ENCODE measurements around the gene ITPKC.

ITPKC gene

DNA sequence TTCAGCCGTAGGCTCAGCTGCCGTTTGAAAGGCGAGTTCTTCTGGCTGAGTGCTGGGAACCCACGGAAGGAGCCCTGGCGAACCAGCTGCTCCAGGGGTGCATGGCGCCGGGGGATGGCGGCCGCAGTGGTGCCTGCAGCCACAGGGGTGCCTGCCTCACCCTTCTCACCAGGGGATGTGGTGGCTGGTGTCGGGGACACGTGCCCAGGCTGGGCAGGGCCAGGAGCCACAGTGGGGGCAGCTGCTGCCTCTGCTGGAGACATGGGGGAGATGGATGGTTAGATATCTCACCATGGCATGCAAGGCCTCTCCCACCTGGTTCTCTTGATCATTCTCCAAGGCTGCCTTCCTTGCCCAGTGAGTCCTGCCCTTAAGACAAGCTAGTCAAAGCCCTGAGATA lies 43.5 kb upstream of the ITPKC start:
- TF ChIP-seq, protein P1, sequence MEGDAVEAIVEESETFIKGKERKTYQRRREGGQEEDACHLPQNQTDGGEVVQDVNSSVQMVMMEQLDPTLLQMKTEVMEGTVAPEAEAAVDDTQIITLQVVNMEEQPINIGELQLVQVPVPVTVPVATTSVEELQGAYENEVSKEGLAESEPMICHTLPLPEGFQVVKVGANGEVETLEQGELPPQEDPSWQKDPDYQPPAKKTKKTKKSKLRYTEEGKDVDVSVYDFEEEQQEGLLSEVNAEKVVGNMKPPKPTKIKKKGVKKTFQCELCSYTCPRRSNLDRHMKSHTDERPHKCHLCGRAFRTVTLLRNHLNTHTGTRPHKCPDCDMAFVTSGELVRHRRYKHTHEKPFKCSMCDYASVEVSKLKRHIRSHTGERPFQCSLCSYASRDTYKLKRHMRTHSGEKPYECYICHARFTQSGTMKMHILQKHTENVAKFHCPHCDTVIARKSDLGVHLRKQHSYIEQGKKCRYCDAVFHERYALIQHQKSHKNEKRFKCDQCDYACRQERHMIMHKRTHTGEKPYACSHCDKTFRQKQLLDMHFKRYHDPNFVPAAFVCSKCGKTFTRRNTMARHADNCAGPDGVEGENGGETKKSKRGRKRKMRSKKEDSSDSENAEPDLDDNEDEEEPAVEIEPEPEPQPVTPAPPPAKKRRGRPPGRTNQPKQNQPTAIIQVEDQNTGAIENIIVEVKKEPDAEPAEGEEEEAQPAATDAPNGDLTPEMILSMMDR (IDR thresholded peaks at IDR 0.05; ENCODE audit: borderline replicate concordance, insufficient read depth, low read depth, low read length): no peak
- H3K4me3 ChIP-seq (ENCODE audit: low read depth, low read length): no peak overlapping the region

DNA sequence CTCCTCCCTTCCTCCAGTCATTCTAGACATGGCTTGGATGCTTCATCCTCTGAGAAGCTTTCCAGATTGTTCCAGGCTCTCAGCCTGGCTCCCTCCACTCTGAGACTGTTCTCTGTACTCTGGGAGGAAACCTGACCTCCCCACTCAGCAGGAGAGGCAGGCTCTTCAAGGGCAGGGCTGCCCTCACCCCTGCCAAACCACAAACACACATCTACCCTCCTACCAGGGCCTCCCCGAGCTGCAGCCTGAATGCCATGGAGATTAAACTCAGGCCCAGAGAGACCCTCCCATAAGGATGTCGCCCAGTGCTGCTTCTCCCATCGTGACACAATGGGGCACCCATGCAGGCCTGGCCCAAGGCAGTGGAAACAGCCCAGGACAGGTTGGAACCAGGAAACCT lies 42.6 kb upstream of the ITPKC start:
- H3K4me3 ChIP-seq (ENCODE audit: low read depth, low read length): no peak overlapping the region
- TF ChIP-seq, protein P1 (IDR thresholded peaks at IDR 0.05; ENCODE audit: borderline replicate concordance, insufficient read depth, low read depth, low read length): no peak

- TF ChIP-seq, protein P1 (IDR thresholded peaks at IDR 0.05; ENCODE audit: borderline replicate concordance, insufficient read depth, low read depth, low read length): no peak
- no peak overlapping the region for H3K4me3 ChIP-seq (ENCODE audit: low read depth, low read length)
Observed at GRCh38 chr19:40677156-40677555, 39.8 kb upstream of the ITPKC start.

DNA sequence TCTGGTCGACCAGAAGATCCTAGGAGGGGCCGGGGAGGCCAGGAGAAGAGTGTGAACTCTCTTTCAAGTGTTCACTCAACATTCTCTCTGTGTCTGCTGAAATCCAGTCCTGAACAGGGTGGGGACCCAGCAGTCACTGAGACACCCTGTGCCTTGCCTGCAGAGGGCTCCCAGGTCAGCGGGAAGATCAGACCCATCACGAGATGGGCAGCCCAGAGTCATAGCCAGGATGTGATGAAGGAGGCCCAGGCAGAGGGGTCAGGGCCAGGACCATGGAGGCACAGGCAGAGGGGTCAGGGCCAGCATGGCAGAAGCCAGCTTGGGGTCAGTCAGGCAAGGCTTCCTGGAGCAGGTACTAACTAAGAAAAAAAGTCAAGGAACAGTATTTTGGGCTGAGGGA lies 35.9 kb upstream of the ITPKC start:
- TF ChIP-seq, protein P1 (IDR thresholded peaks at IDR 0.05; ENCODE audit: borderline replicate concordance, insufficient read depth, low read depth, low read length): no peak
- no peak overlapping the region for H3K4me3 ChIP-seq (ENCODE audit: low read depth, low read length)

- TF ChIP-seq, protein P1 (IDR thresholded peaks at IDR 0.05; ENCODE audit: borderline replicate concordance, insufficient read depth, low read depth, low read length): no peak
- no peak overlapping the region for H3K4me3 ChIP-seq (ENCODE audit: low read depth, low read length)
Observed at GRCh38 chr19:40682431-40682964, 34.4 kb upstream of the ITPKC start.

GRCh38 chr19:40683437-40683836 lies 33.5 kb upstream of the ITPKC start:
- TF ChIP-seq, protein P1 (IDR thresholded peaks at IDR 0.05; ENCODE audit: borderline replicate concordance, insufficient read depth, low read depth, low read length): no peak
- no peak overlapping the region for H3K4me3 ChIP-seq (ENCODE audit: low read depth, low read length)

- TF ChIP-seq, protein P1 (IDR thresholded peaks at IDR 0.05; ENCODE audit: borderline replicate concordance, insufficient read depth, low read depth, low read length): no peak
- H3K4me3 ChIP-seq (ENCODE audit: low read depth, low read length): no peak overlapping the region
Observed at GRCh38 chr19:40684280-40684679, 32.6 kb upstream of the ITPKC start.
